ENCODE data around the gene BBS9. TPM values are rescaled to one million over a fixed set of nuclear protein-coding genes. Genes with fewer than 3 reads are reported as not detected.

The BBS9 gene
- total RNA-seq, 1 donor from 2014 or later: 51.7 TPM

DNA sequence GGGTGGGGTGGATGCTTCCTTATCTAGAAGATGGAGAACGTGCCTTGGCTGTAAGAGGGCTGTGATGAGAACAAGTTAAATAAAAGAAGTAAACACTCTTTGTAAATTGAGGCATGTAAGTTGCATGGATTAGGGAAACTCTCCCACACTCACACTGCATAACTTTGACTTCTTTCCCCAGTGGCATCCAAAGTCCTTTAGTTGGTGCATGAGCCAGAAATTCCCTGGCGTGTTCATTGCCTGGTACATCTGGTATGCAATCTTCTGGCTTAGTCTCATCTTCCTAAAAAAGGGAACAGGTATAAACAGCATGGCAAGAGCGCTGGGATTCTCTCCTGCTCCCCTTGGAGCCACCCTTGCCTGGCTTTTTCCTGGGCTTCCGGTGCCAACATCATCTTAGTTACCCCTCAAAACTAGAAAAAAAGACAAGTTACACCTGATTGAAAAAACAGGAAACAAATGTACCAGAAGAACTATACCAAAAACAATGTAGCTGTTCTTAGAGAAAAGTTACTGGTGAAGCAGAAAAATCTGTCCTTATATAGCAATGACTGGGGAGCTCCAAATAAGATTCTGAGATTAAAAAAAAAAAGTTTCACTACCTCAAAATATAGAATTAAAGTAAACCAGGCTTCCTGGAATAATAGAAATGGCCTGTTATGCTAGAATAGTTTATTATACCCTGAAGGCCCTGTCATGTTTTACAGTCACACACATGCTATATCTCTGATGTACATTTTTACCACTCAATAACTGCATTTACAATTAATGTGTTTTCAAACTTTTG is 30.0 kb upstream of the BBS9 start:
- Histone ChIP-seq H3K4me1 (ENCODE audit: control insufficient read depth in 3 of 3, insufficient read depth in 3 of 3, low read length in 3 of 3) (peaks cover 14 to 24% (median 19%) of the 10 kb centered on the region in 3 donors), H3K27me3 (ENCODE audit: control insufficient read depth in 3 of 3, insufficient read depth in 3 of 3, low read length in 3 of 3) (no peaks in the 10 kb centered on the region), H3K9me3 (ENCODE audit: control insufficient read depth in 3 of 3, low read length in 3 of 3) (no peaks in the 10 kb centered on the region), H3K9ac (ENCODE audit: low read depth in 1 of 3, low read length in 3 of 3) (no peak overlapping the region), H3K27ac (ENCODE audit: low read depth, low read length) (no peak overlapping the region), H3K36me3 (ENCODE audit: control insufficient read depth in 3 of 3, insufficient read depth in 3 of 3, low read length in 3 of 3) (peaks cover 25 to 61% (median 51%) of the 10 kb centered on the region in 3 donors), H3K4me3 (ENCODE audit: low read length in 3 of 3) (no peak overlapping the region)

DNA sequence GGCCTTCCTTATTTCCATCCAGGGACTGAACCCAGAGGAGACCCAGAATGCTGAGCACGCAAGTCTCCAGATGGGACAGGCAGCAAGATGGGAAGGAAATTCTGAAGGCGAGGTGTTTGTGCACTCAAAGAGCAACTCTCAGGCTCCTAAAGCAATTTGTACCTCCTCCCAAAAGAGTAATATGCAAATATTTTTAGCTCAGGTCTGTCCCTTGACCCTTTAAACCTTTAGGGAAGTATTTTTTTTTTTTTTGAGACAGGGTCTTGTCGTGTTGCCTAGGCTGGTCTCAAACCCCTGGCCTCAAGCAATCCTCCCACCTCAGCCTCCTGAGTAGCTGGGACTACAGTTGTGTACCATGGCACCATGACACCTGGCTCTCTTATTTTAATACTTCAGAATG is 28.6 kb upstream of the BBS9 start:
- Histone ChIP-seq H3K9ac (ENCODE audit: low read depth in 1 of 3, low read length in 3 of 3) (no peak overlapping the region), H3K36me3 (ENCODE audit: control insufficient read depth in 3 of 3, insufficient read depth in 3 of 3, low read length in 3 of 3) (peaks cover 20 to 51% (median 43%) of the 10 kb centered on the region in 3 donors), H3K4me1 (ENCODE audit: control insufficient read depth in 3 of 3, insufficient read depth in 3 of 3, low read length in 3 of 3) (peaks cover 14 to 24% (median 19%) of the 10 kb centered on the region in 3 donors), H3K27me3 (ENCODE audit: control insufficient read depth in 3 of 3, insufficient read depth in 3 of 3, low read length in 3 of 3) (no peaks in the 10 kb centered on the region), H3K27ac (ENCODE audit: low read depth, low read length) (no peak overlapping the region), H3K4me3 (ENCODE audit: low read length in 3 of 3) (no peak overlapping the region), H3K9me3 (ENCODE audit: control insufficient read depth in 3 of 3, low read length in 3 of 3) (no peaks in the 10 kb centered on the region)

DNA sequence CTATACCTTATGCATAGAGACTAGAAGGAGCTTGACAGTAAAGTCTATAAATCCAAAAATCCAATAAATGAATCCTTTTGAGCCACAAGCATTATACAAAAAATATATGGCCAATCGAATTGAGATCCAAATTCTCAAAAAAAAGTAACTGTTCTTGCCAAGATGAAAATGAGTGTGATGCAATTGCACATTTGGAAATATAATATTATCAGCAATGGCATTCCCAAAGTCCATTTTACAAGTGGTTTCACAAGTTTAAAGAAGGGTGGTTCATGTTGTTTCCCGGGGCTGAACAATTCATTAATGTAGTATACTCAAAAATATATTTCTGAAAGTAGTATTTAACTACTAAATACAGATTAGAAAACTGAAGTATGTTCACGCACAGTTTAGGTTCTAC is 27.5 kb upstream of the BBS9 start:
- Histone ChIP-seq H3K27ac (ENCODE audit: low read depth, low read length) (no peak overlapping the region), H3K36me3 (ENCODE audit: control insufficient read depth in 3 of 3, insufficient read depth in 3 of 3, low read length in 3 of 3) (peaks cover 12 to 40% (median 32%) of the 10 kb centered on the region in 3 donors), H3K9ac (ENCODE audit: low read depth in 1 of 3, low read length in 3 of 3) (no peak overlapping the region), H3K4me3 (ENCODE audit: low read length in 3 of 3) (no peak overlapping the region), H3K9me3 (ENCODE audit: control insufficient read depth in 3 of 3, low read length in 3 of 3) (no peaks in the 10 kb centered on the region), H3K27me3 (ENCODE audit: control insufficient read depth in 3 of 3, insufficient read depth in 3 of 3, low read length in 3 of 3) (no peaks in the 10 kb centered on the region), H3K4me1 (ENCODE audit: control insufficient read depth in 3 of 3, insufficient read depth in 3 of 3, low read length in 3 of 3) (peaks cover 21 to 27% (median 23%) of the 10 kb centered on the region in 3 donors)

DNA sequence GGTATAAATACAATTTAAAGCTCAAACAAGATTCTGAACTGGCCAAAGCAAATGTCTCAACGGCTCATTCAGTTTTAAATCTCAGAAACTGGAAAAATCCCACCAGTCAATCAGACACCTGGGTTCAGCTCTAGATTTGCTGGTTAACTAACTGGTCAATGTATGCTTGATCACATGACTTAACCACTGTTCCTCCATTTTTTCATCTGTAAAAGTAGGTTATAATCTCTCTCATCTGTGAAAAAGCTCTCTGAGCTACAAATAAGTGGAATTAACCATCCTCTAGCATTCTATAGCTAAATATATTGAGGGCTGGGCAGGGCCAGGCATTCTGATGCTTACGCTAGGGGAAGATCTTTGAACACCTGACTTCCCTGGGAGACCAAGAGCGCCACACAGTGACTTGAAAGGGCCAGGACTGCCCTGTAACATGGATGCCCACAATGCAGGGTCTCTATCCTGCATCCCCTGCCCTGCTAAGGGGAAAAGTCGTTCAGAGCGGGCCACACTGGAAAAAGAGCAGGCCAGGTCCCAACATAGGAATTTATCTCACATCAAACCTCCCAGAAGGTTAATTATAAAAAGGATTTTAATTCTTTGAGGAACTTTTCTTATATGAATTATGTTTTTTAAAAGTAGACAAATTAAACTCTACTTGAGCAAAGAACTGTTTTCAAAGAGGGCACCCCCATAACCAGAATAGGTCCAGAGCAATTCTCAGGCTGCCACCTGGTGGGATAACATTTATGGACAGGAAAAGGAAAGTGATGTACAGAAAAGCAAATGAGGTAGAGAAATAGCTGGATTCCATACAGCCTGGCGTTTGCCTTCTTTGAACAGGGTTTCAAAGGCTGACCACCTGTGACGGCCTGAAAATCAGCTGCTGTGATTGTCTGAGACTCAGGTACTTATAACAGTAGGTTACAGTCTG is 22.0 kb upstream of the BBS9 start:
- peaks cover 24 to 28% (median 28%) of the 10 kb centered on the region in 3 donors for H3K4me1 ChIP-seq (ENCODE audit: control insufficient read depth in 3 of 3, insufficient read depth in 3 of 3, low read length in 3 of 3)

DNA sequence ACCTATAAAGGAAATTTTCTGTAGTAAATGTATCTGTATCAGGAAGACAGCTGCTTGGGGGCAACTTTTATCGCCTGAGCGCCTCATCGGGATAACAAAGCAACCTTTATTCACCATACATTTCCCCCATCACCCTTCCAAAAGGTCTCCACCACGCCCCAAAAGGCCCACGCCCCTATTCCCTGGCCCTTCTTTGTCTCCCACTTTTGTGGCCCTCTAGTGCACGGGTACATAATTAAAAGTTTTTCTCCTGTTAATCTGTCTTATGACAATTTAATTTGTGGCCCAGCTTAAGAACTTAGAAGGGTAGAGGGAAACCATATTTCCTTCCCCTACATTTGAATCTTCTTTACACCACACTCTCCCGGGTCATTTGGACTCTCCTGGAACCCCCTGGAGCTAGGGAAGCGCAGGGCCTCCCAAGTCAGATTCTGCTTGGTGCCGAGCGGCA is 20.8 kb upstream of the BBS9 start:
- Histone ChIP-seq H3K4me1 (ENCODE audit: control insufficient read depth in 3 of 3, insufficient read depth in 3 of 3, low read length in 3 of 3) (peaks cover 17 to 25% (median 22%) of the 10 kb centered on the region in 3 donors), H3K36me3 (ENCODE audit: control insufficient read depth in 3 of 3, insufficient read depth in 3 of 3, low read length in 3 of 3) (peaks cover 0 to under 1% (median 0%) of the 10 kb centered on the region in 3 donors), H3K9ac (ENCODE audit: low read depth in 1 of 3, low read length in 3 of 3) (peak overlapping the region; percentile 88 to 93 (median 90)), H3K4me3 (ENCODE audit: low read length in 3 of 3) (peak overlapping the region; percentile 85 to 89 (median 88)), H3K9me3 (ENCODE audit: control insufficient read depth in 3 of 3, low read length in 3 of 3) (no peaks in the 10 kb centered on the region), H3K27ac (ENCODE audit: low read depth, low read length) (no peak overlapping the region), H3K27me3 (ENCODE audit: control insufficient read depth in 3 of 3, insufficient read depth in 3 of 3, low read length in 3 of 3) (no peaks in the 10 kb centered on the region)

More for the DNA sequence above, 22.0 kb upstream of the BBS9 start:
- H3K9ac ChIP-seq (ENCODE audit: low read depth in 1 of 3, low read length in 3 of 3): peak overlapping the region; percentile 71 to 93 (median 90)
- H3K36me3 ChIP-seq (ENCODE audit: control insufficient read depth in 3 of 3, insufficient read depth in 3 of 3, low read length in 3 of 3): peaks cover 0 to 13% (median 6%) of the 10 kb centered on the region in 3 donors
- no peaks in the 10 kb centered on the region for H3K9me3 ChIP-seq (ENCODE audit: control insufficient read depth in 3 of 3, low read length in 3 of 3)
- H3K27me3 ChIP-seq (ENCODE audit: control insufficient read depth in 3 of 3, insufficient read depth in 3 of 3, low read length in 3 of 3): no peaks in the 10 kb centered on the region
- H3K4me3 ChIP-seq (ENCODE audit: low read length in 3 of 3): peak overlapping the region; percentile 85 to 89 (median 88)
- no peak overlapping the region for H3K27ac ChIP-seq (ENCODE audit: low read depth, low read length)

DNA sequence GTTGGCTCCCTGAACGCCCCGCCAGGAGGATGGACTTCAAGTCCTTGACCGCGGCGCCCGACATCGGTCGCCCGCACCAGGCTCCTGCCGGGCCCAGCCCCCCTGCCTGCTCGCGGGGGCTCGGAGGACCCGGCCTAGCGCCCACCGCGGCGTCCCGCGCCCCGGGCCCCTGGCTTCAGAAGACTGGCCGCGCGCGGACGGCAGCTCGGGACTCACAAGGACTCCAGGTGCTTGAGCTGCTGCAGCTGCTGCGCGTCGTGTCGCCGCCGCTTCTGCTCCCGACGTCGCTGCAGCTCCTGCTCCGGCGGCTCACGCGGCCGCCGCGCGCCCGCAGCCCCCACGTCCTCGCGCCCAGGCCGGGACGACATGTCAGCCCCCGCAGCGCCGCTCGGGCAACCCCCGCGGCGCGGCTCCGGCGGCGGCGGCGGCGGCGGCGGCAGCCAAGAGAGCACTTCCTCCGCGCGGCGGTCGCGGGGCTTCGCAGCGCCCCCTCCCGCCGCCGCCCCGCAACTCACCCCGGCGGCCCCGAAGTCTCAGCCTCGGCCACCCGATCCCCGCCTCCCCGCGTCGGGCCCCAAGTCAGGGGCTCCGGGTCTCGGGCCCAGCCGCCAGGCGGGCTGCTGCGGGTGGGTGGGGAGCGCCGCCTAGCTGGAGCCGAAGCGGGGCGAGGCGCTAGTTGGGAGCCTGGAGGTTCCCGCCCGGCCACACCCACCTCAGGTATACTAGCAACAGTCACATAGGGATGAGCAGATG is 20.2 kb upstream of the BBS9 start, which contains the start of gene RP9:
Gene RP9 (minus strand): TSS at position 400 of the 753 bp plus-strand sequence. CDS start 32 bp downstream, at position 368.
- Histone ChIP-seq H3K27me3 (ENCODE audit: control insufficient read depth in 3 of 3, insufficient read depth in 3 of 3, low read length in 3 of 3) (no peaks in the 10 kb centered on the region), H3K4me3 (ENCODE audit: low read length in 3 of 3) (peak within 1 kb of the TSS; percentile 85 to 89 (median 88)), H3K9me3 (ENCODE audit: control insufficient read depth in 3 of 3, low read length in 3 of 3) (no peaks in the 10 kb centered on the region), H3K27ac (ENCODE audit: low read depth, low read length) (no peak within 1 kb of the TSS), H3K4me1 (ENCODE audit: control insufficient read depth in 3 of 3, insufficient read depth in 3 of 3, low read length in 3 of 3) (peaks cover 17 to 25% (median 22%) of the 10 kb centered on the region in 3 donors), H3K9ac (ENCODE audit: low read depth in 1 of 3, low read length in 3 of 3) (peak within 1 kb of the TSS; percentile 88 to 93 (median 90)), H3K36me3 (ENCODE audit: control insufficient read depth in 3 of 3, insufficient read depth in 3 of 3, low read length in 3 of 3) (no peaks in the 10 kb centered on the region)

DNA sequence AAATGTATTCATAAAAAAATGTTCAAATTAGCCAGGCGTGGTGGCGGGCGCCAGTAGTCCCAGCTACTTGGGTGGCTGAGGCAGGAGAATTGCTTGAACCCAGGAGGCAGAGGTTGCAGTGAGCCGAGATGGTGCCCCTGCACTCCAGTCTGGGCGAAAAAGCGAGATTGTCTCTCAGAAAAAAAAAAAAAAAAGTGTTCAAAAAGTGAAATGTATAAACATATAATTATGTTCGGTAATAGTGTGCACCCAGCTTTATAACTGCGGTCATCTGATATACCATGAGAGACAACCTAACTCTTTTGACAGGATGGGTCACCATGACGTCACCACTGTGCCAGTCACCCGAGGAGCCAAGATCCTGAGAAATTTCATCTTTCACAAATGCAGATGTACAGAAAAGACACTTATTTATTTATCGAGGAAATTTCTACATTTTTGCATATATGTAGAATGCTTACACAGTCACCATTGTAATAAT is 19.6 kb upstream of the BBS9 start:
- Histone ChIP-seq H3K4me1 (ENCODE audit: control insufficient read depth in 3 of 3, insufficient read depth in 3 of 3, low read length in 3 of 3) (peaks cover 17 to 25% (median 22%) of the 10 kb centered on the region in 3 donors), H3K36me3 (ENCODE audit: control insufficient read depth in 3 of 3, insufficient read depth in 3 of 3, low read length in 3 of 3) (no peaks in the 10 kb centered on the region), H3K9me3 (ENCODE audit: control insufficient read depth in 3 of 3, low read length in 3 of 3) (no peaks in the 10 kb centered on the region), H3K9ac (ENCODE audit: low read depth in 1 of 3, low read length in 3 of 3) (peak overlapping the region in 2 of 3 donors; percentile 50 to 51), H3K27me3 (ENCODE audit: control insufficient read depth in 3 of 3, insufficient read depth in 3 of 3, low read length in 3 of 3) (no peaks in the 10 kb centered on the region), H3K4me3 (ENCODE audit: low read length in 3 of 3) (peak overlapping the region; percentile 48 to 88 (median 61)), H3K27ac (ENCODE audit: low read depth, low read length) (no peak overlapping the region)

DNA sequence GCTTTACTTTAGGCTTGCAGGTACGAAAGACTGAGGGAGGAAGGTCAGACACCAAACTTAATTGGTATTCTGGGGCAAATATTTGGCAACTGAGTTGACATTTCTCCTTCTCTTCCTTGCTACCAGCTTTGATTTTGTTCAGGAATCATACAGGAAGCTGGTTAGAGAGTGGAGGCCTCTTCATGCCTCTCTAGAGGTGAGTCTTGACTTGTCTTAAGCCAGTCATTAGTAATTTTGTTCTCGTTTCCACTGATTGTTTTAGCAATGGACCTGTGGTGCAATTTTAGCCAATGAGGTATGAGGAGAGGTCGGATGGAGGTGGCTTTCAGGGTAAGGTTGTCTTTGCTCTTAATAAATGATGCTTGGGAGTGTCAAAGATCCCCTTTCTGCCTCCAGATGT is 17.8 kb upstream of the BBS9 start:
- peaks cover 13 to 24% (median 17%) of the 10 kb centered on the region in 3 donors for H3K4me1 ChIP-seq (ENCODE audit: control insufficient read depth in 3 of 3, insufficient read depth in 3 of 3, low read length in 3 of 3)
- no peaks in the 10 kb centered on the region for H3K36me3 ChIP-seq (ENCODE audit: control insufficient read depth in 3 of 3, insufficient read depth in 3 of 3, low read length in 3 of 3)
- no peaks in the 10 kb centered on the region for H3K27me3 ChIP-seq (ENCODE audit: control insufficient read depth in 3 of 3, insufficient read depth in 3 of 3, low read length in 3 of 3)
- H3K4me3 ChIP-seq (ENCODE audit: low read length in 3 of 3): no peak overlapping the region
- no peak overlapping the region for H3K27ac ChIP-seq (ENCODE audit: low read depth, low read length)
- no peaks in the 10 kb centered on the region for H3K9me3 ChIP-seq (ENCODE audit: control insufficient read depth in 3 of 3, low read length in 3 of 3)
- no peak overlapping the region for H3K9ac ChIP-seq (ENCODE audit: low read depth in 1 of 3, low read length in 3 of 3)

DNA sequence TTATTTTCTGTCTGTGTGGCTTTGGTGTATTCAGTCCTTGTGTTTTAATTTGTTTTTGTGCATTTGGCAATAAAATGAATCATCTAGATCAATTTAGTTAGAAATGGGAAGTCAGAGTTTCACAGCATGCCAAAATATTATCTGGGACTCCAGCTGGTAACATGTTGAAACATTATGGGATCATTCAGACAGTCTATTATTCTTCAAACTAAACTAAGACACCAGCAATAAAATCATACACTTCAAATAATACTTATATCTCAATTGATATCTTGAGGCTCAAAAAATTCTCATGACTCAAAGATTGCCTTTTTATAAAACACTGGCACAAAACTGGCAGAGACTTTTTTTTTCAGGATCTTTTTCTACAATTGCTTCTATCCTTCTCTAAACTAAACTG is 14.4 kb upstream of the BBS9 start:
- no peak overlapping the region for H3K9ac ChIP-seq (ENCODE audit: low read depth in 1 of 3, low read length in 3 of 3)
- no peaks in the 10 kb centered on the region for H3K4me1 ChIP-seq (ENCODE audit: control insufficient read depth in 3 of 3, insufficient read depth in 3 of 3, low read length in 3 of 3)
- no peaks in the 10 kb centered on the region for H3K9me3 ChIP-seq (ENCODE audit: control insufficient read depth in 3 of 3, low read length in 3 of 3)
- no peak overlapping the region for H3K27ac ChIP-seq (ENCODE audit: low read depth, low read length)
- no peak overlapping the region for H3K4me3 ChIP-seq (ENCODE audit: low read length in 3 of 3)
- H3K27me3 ChIP-seq (ENCODE audit: control insufficient read depth in 3 of 3, insufficient read depth in 3 of 3, low read length in 3 of 3): no peaks in the 10 kb centered on the region
- H3K36me3 ChIP-seq (ENCODE audit: control insufficient read depth in 3 of 3, insufficient read depth in 3 of 3, low read length in 3 of 3): no peaks in the 10 kb centered on the region
